Measurements from ENCODE around the gene PPP1R12B.
"Not testable (repeated sequence)": the region's sequence is repeated elsewhere in the genome, so short reads cannot be mapped to it uniquely, and the experiment has no call there.

The PPP1R12B gene

GRCh38 chr1:202561726-202562443 lies 213.4 kb downstream of the PPP1R12B start:
- DNase-seq (ENCODE audit: low read depth): no peak

DNA sequence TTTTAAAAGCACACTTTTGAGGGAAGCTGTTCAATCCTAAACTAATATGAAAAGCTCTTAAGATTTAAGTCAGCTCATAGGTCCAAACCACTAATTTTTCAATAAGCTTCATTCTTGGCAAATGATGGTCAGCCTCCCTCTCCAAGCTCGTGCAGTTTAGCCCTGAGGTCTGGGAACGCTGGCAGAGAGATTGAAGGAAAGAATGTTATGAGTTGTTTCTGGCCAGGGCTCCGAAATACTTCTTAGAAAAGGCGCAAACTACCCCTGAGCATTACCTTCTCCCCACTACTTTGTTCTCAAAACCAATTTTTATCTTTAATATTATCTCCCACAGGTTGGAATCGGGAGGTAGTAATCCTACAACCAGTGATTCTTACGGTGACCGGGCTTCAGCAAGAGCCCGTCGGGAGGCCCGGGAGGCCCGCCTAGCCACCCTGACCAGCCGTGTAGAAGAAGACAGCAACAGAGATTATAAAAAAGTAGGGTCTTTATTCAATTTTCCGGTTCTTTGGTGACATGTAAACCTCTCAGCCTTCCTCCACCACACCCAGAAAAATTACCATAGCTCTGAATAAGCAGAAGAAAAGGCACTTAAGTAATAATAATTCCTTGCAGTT lies 214.1 kb downstream of the PPP1R12B start:
- no peak for DNase-seq (ENCODE audit: low read depth)

- DNase-seq (ENCODE audit: low read depth): no peak
Observed at GRCh38 chr1:202563818-202564217, 215.3 kb downstream of the PPP1R12B start.

DNA sequence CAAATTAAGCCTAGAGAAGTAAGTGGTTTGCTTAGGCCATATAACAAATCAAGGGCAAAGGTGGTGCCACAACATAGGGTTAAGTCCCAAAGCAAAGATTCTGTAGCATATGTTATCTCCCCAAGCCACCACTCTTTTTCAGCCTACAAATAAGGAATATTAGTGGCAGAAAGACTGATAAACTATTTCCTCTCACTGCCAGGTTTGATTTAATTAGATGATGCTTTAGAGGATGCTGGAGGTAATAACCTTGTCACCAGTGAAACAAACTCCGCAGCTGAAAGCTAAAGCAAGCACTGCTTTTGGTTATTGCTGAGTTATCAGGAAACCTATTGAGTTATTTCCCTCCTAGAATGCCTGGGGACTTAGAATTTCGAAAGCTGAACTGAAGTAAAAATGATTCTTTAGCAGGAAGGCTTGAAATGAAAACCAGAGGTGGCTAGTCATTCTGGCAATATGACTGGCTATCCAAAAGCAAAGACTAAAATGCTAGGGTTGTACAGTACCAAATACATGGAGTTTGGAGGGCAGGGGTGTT lies 216.5 kb downstream of the PPP1R12B start:
- DNase-seq (ENCODE audit: low read depth): no peak

DNA sequence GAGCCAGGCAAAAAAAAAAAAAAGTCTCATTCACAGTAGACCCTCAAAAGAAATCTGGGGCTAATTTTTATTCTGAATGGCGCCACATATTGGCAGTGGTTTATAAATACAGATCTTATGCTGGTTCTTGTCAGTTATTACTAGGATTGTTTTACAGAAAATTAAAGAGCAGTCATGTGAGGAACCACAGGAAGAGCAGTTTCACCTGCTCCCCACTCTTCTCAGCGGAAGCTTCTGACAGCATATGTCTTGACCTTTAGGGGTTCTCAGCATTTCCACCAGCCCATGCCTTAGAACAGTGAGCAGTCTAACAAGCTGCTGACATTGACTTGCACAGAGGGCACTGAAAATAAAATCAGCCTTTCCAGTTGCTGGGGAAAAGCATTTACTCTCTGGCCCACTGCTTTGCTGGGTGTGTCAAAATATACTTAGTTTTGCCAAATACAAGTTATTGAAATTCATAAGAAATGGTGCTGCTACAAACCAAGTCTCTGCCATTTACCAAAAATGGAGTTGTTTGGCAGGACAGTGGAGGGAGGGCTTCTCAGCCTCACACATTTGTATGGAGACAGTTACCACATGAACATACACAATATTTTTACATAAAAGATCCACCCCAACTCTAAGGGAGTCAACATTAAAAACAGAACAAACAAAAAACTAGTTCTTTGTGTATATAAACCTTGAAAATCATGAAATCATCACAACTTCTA lies 217.5 kb downstream of the PPP1R12B start:
- no peak for DNase-seq (ENCODE audit: low read depth)

DNA sequence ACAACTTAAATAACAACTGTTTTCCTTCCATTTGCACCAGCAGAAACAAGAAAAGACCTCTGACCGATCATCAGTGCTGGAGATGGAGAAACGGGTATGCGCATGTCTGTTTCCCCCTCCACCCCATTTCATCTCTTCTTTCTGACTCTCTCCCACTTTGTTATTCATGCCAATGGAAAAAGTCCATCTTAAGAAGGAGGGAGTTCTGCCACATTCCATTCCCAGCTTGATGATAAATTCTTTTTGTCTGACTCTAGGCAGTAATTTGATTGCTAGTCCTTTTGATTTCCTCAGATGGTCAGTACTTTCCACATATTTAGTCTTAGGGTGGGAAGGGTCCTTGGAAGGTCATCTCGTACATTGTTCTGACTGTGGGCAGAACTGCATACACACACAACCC lies 219.2 kb downstream of the PPP1R12B start:
- DNase-seq (ENCODE audit: low read depth): no peak

GRCh38 chr1:202568410-202568809 lies 219.9 kb downstream of the PPP1R12B start:
- DNase-seq (ENCODE audit: low read depth): no peak

DNA sequence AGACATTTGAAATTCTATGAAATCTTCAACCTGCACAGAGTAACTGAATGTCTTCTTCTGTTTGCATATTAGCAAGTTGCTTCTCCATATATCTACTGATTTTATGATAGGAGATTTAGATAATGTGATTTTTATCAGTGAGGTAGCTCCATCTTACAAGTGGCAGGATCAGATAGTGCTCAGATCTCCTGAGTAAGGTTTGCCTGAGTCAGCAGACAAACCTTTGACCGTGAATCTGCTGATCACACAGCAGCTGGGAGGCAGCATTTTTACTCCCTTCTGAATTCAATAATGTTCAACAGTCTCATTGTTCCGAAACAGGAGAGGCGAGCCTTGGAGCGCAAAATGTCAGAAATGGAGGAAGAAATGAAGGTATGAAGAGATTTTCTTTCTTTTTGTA lies 220.3 kb downstream of the PPP1R12B start:
- DNase-seq (ENCODE audit: low read depth): no peak

GRCh38 chr1:202569393-202570322 lies 221.2 kb downstream of the PPP1R12B start:
- DNase-seq (ENCODE audit: low read depth): no peak

DNA sequence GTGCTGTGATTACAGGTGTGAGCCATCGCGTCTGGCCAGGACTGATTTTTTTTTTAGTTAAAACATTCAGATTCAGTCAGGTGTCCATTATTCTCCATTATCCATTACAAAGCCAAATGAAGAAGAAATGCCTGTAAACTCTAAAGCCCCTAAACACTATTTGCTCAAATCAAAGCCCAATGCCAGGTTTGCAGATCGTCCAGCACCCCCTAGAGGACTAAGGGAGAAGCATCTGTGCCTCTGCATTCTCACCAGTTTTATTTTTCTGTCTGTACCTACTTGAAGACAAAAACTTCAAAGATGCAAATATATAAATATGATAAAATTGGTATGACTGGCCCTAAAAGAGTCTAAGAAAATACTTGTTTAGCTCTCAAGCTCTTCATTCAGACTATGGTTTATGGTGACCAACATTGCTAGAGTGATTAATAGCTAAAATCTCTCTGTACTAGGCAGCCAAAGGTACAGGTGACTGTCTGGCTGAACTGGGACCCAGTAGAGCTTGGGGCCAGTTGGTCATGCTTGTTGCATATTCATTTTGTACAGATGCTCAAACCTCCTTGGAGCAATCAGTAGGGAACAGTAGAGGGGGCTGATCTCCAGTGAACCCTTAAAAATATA lies 223.3 kb downstream of the PPP1R12B start:
- no peak for DNase-seq (ENCODE audit: low read depth)

GRCh38 chr1:202572867-202573266 lies 224.4 kb downstream of the PPP1R12B start:
- no peak for DNase-seq (ENCODE audit: low read depth)

DNA sequence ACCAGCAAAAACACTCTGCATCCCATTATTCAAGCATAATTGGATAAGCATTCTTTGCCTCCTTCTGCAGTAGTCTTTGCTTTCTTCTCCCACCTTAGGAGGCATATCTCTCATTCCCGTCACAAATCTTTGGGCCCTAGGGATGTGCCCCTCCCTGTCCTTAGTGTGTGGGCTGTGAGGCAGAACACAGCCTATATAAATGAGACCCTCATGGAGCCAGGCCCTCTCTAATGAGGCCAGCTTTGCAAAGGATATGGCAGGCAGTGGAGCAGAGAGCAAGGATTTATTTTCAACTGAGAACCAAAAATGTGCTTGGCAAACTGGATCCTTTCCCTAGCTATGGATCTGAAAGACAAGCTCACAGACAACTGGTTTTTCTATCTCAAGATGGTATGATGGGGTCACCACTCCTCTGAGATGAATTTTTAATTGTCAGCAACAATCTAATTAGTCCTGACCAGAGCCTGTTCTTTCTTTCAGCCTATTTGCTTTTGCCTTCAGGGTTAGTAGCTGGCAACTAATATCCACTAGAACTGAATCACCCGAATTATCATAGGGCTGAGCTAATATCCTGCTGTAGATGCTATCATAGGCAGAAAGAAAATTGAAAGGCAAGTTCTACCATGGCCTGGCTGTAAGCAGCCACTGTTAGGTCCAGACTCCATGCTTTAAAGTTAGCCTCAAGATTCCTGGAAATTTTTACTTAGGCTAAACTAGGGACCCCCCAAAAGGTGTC lies 227.6 kb downstream of the PPP1R12B start:
- DNase-seq (ENCODE audit: low read depth): no peak

GRCh38 chr1:202576816-202577215 lies 228.3 kb downstream of the PPP1R12B start:
- DNase-seq (ENCODE audit: low read depth): no peak

GRCh38 chr1:202577381-202577780 lies 228.9 kb downstream of the PPP1R12B start:
- no peak for DNase-seq (ENCODE audit: low read depth)

DNA sequence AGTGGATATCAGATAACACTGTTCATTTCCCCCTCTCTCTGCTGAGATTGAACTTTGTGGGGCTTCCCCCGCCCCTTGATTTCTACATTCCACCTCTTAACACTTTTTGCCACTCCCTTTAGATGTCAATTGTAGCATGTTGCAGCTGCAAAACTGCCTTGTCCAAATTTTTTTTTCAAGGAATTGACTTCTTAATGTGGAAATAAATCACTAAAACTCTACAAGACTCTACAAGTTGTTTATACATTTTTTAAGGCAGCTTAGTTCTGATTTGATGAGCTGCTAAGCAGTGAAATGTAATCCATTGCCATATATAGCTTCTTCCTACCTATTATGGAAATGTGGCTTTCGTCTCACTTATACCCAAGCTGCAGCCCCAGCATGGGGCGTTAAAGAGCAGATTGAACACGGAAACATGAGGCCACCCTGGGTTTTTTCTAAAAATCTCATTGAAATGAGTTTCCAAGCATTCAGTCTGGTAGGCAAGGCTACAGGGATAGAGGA lies 229.6 kb downstream of the PPP1R12B start:
- no peak for DNase-seq (ENCODE audit: low read depth)

GRCh38 chr1:202578565-202578964 lies 230.1 kb downstream of the PPP1R12B start:
- DNase-seq (ENCODE audit: low read depth): no peak

GRCh38 chr1:202579806-202580205 lies 231.3 kb downstream of the PPP1R12B start:
- DNase-seq (ENCODE audit: low read depth): no peak

GRCh38 chr1:202580619-202581018 lies 232.1 kb downstream of the PPP1R12B start:
- no peak for DNase-seq (ENCODE audit: low read depth)

DNA sequence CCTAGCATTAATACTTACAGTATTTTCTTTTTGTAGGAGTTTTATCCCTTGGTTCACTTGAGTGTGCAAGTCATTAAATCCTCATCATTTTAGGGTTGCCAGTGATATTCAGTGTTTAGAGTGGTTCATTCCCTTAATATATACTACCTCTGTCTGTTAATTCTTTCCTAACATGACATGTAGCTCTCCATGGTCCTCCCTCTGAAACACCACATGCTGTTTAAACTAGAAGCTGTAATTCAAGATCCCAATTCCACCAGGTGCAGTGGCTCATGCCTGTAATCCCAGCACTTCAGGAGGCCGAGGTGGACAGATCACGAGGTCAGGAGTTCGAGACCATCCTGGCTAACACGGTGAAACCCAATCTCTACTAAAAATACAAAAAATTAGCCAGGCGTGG lies 233.9 kb downstream of the PPP1R12B start:
- not testable (repeated sequence) for DNase-seq (ENCODE audit: low read depth)
